Natural killer cell treated with Interleukin-12 subunit alpha and Interleukin-12 subunit beta and Interleukin-15 and Interleukin-18, amount 100 ng/mL, for 72 hours (primary cell): ENCODE measurements around the gene EIF2B5. TPM values are rescaled to one million over a fixed set of nuclear protein-coding genes. Genes with fewer than 3 reads are reported as not detected.
"Not testable (repeated sequence)": the region's sequence is repeated elsewhere in the genome, so short reads cannot be mapped to it uniquely, and the experiment has no call there.

Source experiments
- ATAC-seq, 2 donors: fragments of 150-1000 bp; cut with Tn5 transposase in 1 of 2; sonication (Bioruptor Pico), chemical (Tn5 transposase) in 1 of 2; 2 replicates each; pipeline ENCODE4 v1.10.0; 2021
- DNase-seq: peaks from one replicate; pipeline ENCODE4 v3.0.0; 2022; ENCODE audit warnings: low spot score
- H3K27ac Mint-ChIP-seq, 2 donors: 1 replicate in 1 of 2; 2 replicates in 1 of 2; pipeline ENCODE4 v1.8.0; 2022; ENCODE audit warnings: mixed read lengths in 2 of 2, mild to moderate bottlenecking in 1 of 2, moderate library complexity in 1 of 2
- H3K27me3 Mint-ChIP-seq, 2 donors: 1 replicate in 1 of 2; 2 replicates in 1 of 2; pipeline ENCODE4 v1.8.0; 2022; ENCODE audit warnings: mixed read lengths in 2 of 2
- H3K36me3 Mint-ChIP-seq: one replicate; pipeline ENCODE4 v1.8.0; 2022; ENCODE audit warnings: mixed read lengths
- H3K4me1 Mint-ChIP-seq, 2 donors: 1 replicate in 1 of 2; 2 replicates in 1 of 2; pipeline ENCODE4 v1.8.0; 2022; ENCODE audit warnings: low read depth in 2 of 2, mixed read lengths in 2 of 2, mild to moderate bottlenecking in 1 of 2
- H3K4me3 Mint-ChIP-seq: one replicate; pipeline ENCODE4 v1.8.0; 2022; ENCODE audit warnings: mixed read lengths
- H3K9me3 Mint-ChIP-seq: 2 replicates; pipeline ENCODE4 v1.8.0; 2022; ENCODE audit warnings: mixed read lengths
- total RNA-seq, 2 donors: library from RNA; stranded (reverse); gene quantifications; one replicate each; pipeline ENCODE4 v1.2.3, GENCODE V29; 2022

Gene EIF2B5
- 10 to 100 TPM; 63.0 to 91.9 TPM for total RNA-seq

DNA sequence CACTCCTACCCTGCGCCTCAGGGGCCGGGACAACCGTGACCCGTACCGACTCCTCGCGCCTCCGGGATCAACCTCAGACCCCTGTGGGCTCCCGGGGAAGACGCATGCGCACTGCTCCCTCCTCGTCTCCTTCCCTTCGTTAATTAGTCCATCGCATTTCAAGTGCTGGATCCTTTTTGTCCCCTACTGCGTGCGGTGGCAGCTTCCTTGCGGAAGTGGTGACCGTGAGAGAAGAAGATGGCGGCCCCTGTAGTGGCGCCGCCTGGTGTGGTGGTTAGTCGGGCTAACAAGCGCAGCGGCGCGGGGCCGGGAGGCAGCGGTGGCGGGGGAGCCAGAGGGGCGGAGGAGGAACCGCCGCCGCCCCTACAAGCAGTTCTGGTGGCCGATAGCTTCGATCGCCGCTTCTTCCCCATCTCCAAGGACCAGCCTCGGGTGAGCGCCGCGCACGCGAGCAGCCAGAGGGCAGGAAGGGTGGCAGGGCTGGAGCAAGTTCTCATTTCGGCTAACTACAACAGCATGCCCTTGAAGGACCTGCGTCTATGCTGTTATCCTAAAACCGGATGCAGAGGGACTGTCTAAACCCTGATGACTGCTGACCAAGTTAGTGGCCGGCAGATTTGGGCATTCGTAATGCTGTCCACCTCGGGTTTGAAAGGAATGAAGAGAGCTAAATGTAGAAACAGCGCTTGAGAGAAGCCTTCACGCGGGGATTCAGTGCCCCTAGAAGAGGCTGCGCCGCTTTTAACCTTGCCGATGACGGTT, at the start of gene EIF2B5:
TSS of gene EIF2B5 (plus strand) at position 210 of the 762 bp plus-strand sequence. CDS start at position 238, 28 bp downstream.
- H3K27ac Mint-ChIP-seq: peak within 1 kb of the TSS; percentile 82 to 98
- no peaks in the 10 kb centered on the region for H3K27me3 Mint-ChIP-seq
- H3K4me1 Mint-ChIP-seq: peaks cover 33 to 34% of the 10 kb centered on the region in 2 donors
- ATAC-seq (peak; percentile 96 to 97), DNase-seq (peak; percentile 92)
- peak within 1 kb of the TSS; percentile 90 for H3K4me3 Mint-ChIP-seq
- H3K36me3 Mint-ChIP-seq: no peaks in the 10 kb centered on the region
- no peaks in the 10 kb centered on the region for H3K9me3 Mint-ChIP-seq

GRCh38 chr3:184085389-184085852, 49.7 kb upstream of the EIF2B5 start:
- Mint-ChIP-seq H3K27me3 (no peaks in the 10 kb centered on the region), H3K4me3 (no peak overlapping the region), H3K4me1 (peaks cover 7% of the 10 kb centered on the region in 2 donors), H3K9me3 (peaks cover 10% of the 10 kb centered on the region), H3K27ac (peak overlapping the region in 1 of 2 donors; percentile 22), H3K36me3 (peaks cover 12% of the 10 kb centered on the region)
- ATAC-seq (no peak), DNase-seq (no peak)

DNA sequence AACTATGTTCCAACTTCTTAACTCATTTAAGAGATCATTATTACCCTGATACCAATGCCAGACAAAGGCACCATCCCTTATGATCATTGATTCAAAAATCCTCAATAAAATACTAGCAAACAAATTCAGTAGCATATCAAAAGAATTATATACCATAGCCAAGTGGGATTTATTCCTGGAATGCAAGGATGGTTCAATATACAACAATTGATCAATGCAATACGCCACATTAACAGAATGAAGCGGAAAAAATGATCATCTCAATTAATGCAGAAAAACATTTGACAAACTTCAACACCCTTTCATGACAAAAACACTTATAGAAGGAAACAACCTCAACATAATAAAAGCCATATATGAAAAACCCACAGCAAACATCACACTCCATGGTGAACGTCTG, 43.0 kb upstream of the EIF2B5 start:
- DNase-seq (no peak), ATAC-seq (no peak)
- Mint-ChIP-seq H3K4me1 (no peaks in the 10 kb centered on the region), H3K4me3 (no peak overlapping the region), H3K27ac (no peak overlapping the region), H3K9me3 (peaks cover 9% of the 10 kb centered on the region), H3K27me3 (peaks cover 20% of the 10 kb centered on the region in 2 donors), H3K36me3 (peaks cover 20% of the 10 kb centered on the region)

- H3K36me3 Mint-ChIP-seq: peaks cover 13% of the 10 kb centered on the region
- H3K27ac Mint-ChIP-seq: no peak within 1 kb of the TSS
- H3K27me3 Mint-ChIP-seq: peaks cover 13 to 17% of the 10 kb centered on the region in 2 donors
- DNase-seq: no peak
- H3K9me3 Mint-ChIP-seq: peaks cover 5% of the 10 kb centered on the region
- no peaks in the 10 kb centered on the region for H3K4me1 Mint-ChIP-seq
- no peak for ATAC-seq
- H3K4me3 Mint-ChIP-seq: no peak within 1 kb of the TSS
Measured at GRCh38 chr3:184096811-184097383, 38.3 kb upstream of the EIF2B5 start, which contains the start of gene HTR3E. Gene HTR3E, plus strand, starts transcription at chr3:184097064. Its CDS starts 466 bp downstream, at chr3:184097530.

GRCh38 chr3:184097556-184097955, 37.6 kb upstream of the EIF2B5 start:
- Mint-ChIP-seq H3K27ac (no peak overlapping the region), H3K9me3 (no peaks in the 10 kb centered on the region), H3K27me3 (peaks cover 13% of the 10 kb centered on the region in 2 donors), H3K4me3 (no peak overlapping the region), H3K4me1 (no peaks in the 10 kb centered on the region), H3K36me3 (peaks cover 7% of the 10 kb centered on the region)
- DNase-seq: no peak
- ATAC-seq: no peak

- Mint-ChIP-seq H3K4me3 (no peak overlapping the region), H3K36me3 (no peaks in the 10 kb centered on the region), H3K27me3 (peaks cover 8 to 13% of the 10 kb centered on the region in 2 donors), H3K4me1 (no peaks in the 10 kb centered on the region), H3K27ac (no peak overlapping the region), H3K9me3 (no peaks in the 10 kb centered on the region)
- DNase-seq: no peak
- ATAC-seq: no peak
Measured at GRCh38 chr3:184099806-184100686, 35.1 kb upstream of the EIF2B5 start.

DNA sequence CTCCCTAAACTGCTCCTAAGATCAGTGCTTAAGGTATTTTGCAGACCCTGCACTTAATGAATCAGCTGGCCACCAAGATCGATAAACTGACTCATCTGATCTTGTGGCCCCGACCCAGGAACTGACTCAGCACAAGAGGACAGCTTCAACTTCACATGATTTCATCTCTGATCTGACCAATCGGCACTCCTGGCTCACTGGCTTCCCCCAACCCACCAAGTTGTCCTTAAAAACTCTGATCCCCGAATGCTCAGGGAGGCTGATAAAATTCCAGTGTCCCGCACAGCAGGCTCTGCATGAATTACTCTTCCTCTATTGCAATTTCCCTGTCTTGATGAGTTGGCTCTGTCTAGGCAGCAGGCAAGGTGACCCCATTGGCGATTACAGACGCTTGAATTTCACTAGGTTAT, 24.8 kb upstream of the EIF2B5 start:
- Mint-ChIP-seq H3K4me3 (no peak overlapping the region), H3K9me3 (no peaks in the 10 kb centered on the region), H3K36me3 (no peaks in the 10 kb centered on the region), H3K27ac (no peak overlapping the region), H3K4me1 (no peaks in the 10 kb centered on the region), H3K27me3 (peaks cover 8 to 19% of the 10 kb centered on the region in 2 donors)
- ATAC-seq (no peak), DNase-seq (no peak)

DNA sequence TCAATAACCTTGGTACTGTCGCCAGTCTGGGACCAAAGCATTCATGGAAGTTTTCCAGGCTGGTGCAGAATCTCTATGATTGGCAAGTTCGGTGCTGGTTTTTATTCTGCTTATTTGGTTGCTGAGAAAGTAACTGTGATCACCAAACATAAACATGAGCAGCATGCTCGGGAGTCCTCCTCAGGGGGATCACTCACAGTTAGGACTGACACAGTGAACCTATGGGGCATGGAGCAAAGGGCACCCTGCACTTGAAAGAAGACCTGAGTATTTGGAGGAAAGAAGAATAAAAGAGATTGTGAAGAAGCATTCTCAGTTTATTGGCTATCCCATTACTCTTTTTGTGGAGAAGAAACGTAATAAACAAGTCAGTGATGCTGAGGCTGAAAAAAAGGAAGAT, 19.1 kb upstream of the EIF2B5 start:
- ATAC-seq (no peak), DNase-seq (no peak)
- H3K27ac Mint-ChIP-seq: no peak overlapping the region
- H3K36me3 Mint-ChIP-seq: no peaks in the 10 kb centered on the region
- H3K9me3 Mint-ChIP-seq: no peaks in the 10 kb centered on the region
- peaks cover 14 to 32% of the 10 kb centered on the region in 2 donors for H3K27me3 Mint-ChIP-seq
- H3K4me1 Mint-ChIP-seq: no peaks in the 10 kb centered on the region
- H3K4me3 Mint-ChIP-seq: no peak overlapping the region

GRCh38 chr3:184117636-184118035, 17.5 kb upstream of the EIF2B5 start:
- DNase-seq (no peak), ATAC-seq (no peak)
- Mint-ChIP-seq H3K9me3 (no peaks in the 10 kb centered on the region), H3K27me3 (peaks cover 15 to 36% of the 10 kb centered on the region in 2 donors), H3K36me3 (no peaks in the 10 kb centered on the region), H3K27ac (no peak overlapping the region), H3K4me3 (no peak overlapping the region), H3K4me1 (no peaks in the 10 kb centered on the region)

GRCh38 chr3:184121031-184121430, 14.1 kb upstream of the EIF2B5 start:
- ATAC-seq, H3K4me3 Mint-ChIP-seq, DNase-seq, H3K27ac Mint-ChIP-seq, H3K9me3 Mint-ChIP-seq, H3K36me3 Mint-ChIP-seq, H3K4me1 Mint-ChIP-seq: not testable (repeated sequence)
- peaks cover 13 to 32% of the 10 kb centered on the region in 2 donors for H3K27me3 Mint-ChIP-seq

DNA sequence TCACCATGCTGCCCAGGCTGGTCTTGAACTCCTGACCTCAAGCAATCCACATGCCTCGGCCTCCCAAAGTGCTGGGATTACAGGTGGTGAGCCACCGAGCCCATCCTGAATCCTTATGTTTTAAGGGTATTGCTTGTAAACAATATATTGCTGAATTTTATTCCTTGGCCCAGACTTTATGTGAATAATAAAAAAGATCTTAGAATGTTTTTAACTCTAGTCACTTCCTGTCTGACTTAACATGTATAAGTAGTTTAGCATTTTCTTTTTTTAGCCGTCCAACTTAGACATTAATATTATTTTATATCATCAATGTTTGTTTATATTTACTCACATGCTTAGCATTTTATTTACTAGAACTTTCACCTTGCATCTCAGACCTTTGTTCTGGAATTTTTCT, 9.2 kb upstream of the EIF2B5 start:
- H3K9me3 Mint-ChIP-seq: no peaks in the 10 kb centered on the region
- peaks cover 3 to 7% of the 10 kb centered on the region in 2 donors for H3K27me3 Mint-ChIP-seq
- no peak overlapping the region for H3K4me3 Mint-ChIP-seq
- no peak overlapping the region for H3K27ac Mint-ChIP-seq
- no peak for DNase-seq
- no peaks in the 10 kb centered on the region for H3K36me3 Mint-ChIP-seq
- H3K4me1 Mint-ChIP-seq: no peaks in the 10 kb centered on the region
- ATAC-seq: no peak

DNA sequence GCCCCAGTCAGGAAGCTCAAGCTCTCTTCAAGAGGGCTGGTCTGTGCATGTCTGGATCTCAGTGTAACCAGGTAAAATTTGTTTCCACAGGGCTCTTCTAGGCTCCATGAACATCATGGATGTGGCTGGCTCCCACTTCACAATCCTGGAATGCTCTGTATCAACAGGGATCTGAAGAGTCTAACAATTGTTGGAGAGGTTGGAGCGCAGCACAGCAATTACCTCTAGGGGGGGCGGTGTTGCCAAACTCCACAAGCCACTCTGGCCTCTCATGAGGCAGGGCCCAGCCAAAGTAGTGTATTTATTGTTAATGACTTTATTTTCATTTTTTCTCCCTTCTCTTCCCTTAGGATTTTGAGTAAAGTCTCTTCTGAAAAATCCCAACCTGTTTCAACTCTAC, 6.1 kb upstream of the EIF2B5 start:
- no peak for ATAC-seq
- Mint-ChIP-seq H3K27ac (no peak overlapping the region), H3K4me1 (peaks cover 3 to 5% of the 10 kb centered on the region in 2 donors), H3K36me3 (no peaks in the 10 kb centered on the region), H3K27me3 (no peaks in the 10 kb centered on the region), H3K9me3 (no peaks in the 10 kb centered on the region), H3K4me3 (no peak overlapping the region)
- DNase-seq: no peak

DNA sequence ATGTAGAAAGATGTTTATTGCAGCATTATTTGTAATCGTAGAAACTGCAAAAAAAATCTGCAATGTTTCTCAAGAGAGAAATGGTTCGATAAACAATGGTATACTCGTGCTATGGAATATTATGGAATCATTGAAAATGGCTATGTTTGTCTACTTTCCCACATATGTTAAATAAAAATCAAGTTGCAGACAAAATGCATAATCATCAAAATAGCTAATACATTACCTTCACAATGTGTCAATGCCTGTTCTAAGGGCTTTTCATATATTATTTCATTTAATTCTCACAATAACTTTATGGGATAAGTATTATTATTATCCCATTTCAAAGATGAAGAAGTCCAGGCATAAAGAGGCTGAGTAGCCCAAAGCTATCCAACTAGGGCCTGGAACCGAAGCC, 2.2 kb upstream of the EIF2B5 start:
- Mint-ChIP-seq H3K9me3 (no peaks in the 10 kb centered on the region), H3K27ac (no peak overlapping the region), H3K4me1 (peaks cover 32 to 33% of the 10 kb centered on the region in 2 donors), H3K27me3 (no peaks in the 10 kb centered on the region), H3K4me3 (no peak overlapping the region), H3K36me3 (no peaks in the 10 kb centered on the region)
- no peak for DNase-seq
- ATAC-seq: no peak
